Amygdala (tissue), 56 donors: ENCODE results near the gene XXYLT1.
"Not testable (repeated sequence)": the region's sequence is repeated elsewhere in the genome, so short reads cannot be mapped to it uniquely, and the experiment has no call there.

Experiments used
- DNase-seq, 56 donors: peaks; one replicate each; lab custom pipeline; 2025; lab: John Stamatoyannopoulos, UW

XXYLT1 gene

GRCh38 chr3:195087840-195088601, 182.9 kb downstream of the XXYLT1 start:
- DNase-seq, result not testable (repeated sequence)

GRCh38 chr3:195087328-195087727, 183.6 kb downstream of the XXYLT1 start:
- no peak for DNase-seq

GRCh38 chr3:195086885-195087284, 184.1 kb downstream of the XXYLT1 start:
- no peak for DNase-seq

GRCh38 chr3:195086341-195086740, 184.6 kb downstream of the XXYLT1 start:
- DNase-seq, result no peak

- DNase-seq, result no peak
These were observed 185.4 kb downstream of the XXYLT1 start for GRCh38 chr3:195085356-195086130.

- DNase-seq, result no peak
These were observed 186.2 kb downstream of the XXYLT1 start for GRCh38 chr3:195084746-195085145.

GRCh38 chr3:195083659-195084058, 187.3 kb downstream of the XXYLT1 start:
- no peak for DNase-seq

- no peak for DNase-seq
These were observed 188.1 kb downstream of the XXYLT1 start for GRCh38 chr3:195082811-195083210.

- DNase-seq, result no peak
These were observed 189.6 kb downstream of the XXYLT1 start for GRCh38 chr3:195081242-195081963.

GRCh38 chr3:195080571-195081151, 190.3 kb downstream of the XXYLT1 start:
- DNase-seq, result no peak

GRCh38 chr3:195080125-195080524, 190.8 kb downstream of the XXYLT1 start:
- DNase-seq, result no peak

GRCh38 chr3:195079636-195080035, 191.3 kb downstream of the XXYLT1 start:
- no peak for DNase-seq

GRCh38 chr3:195078891-195079440, 192.0 kb downstream of the XXYLT1 start:
- no peak for DNase-seq

GRCh38 chr3:195077611-195078540, 193.1 kb downstream of the XXYLT1 start:
- no peak for DNase-seq

- no peak for DNase-seq
These were observed 193.9 kb downstream of the XXYLT1 start for GRCh38 chr3:195076981-195077610.

GRCh38 chr3:195075941-195076875, 194.8 kb downstream of the XXYLT1 start:
- no peak for DNase-seq

GRCh38 chr3:195075199-195075940, 195.6 kb downstream of the XXYLT1 start:
- DNase-seq, result no peak
